GM06990 (cell line): ENCODE measurements around the gene C1orf146.
"Not testable (repeated sequence)": the region's sequence is repeated elsewhere in the genome, so short reads cannot be mapped to it uniquely, and the experiment has no call there.

Experiments
- DNase-seq: peaks from one replicate; pipeline ENCODE4 v3.0.0-alpha.2; 2011; ENCODE audit not compliant: insufficient read length; ENCODE audit errors: extremely low read depth
- H3K27me3 ChIP-seq: replicated peaks from 2 replicates; pipeline ENCODE4 v1.6.0; 2011; ENCODE audit warnings: low read length; ENCODE audit not compliant: control insufficient read depth, insufficient read depth
- H3K36me3 ChIP-seq: 2 replicates; pipeline ENCODE4 v1.5.1; 2011; ENCODE audit warnings: low read length; ENCODE audit not compliant: control insufficient read depth, insufficient read depth
- H3K4me3 ChIP-seq: replicated peaks from 2 replicates; pipeline ENCODE4 v1.5.1; 2011; ENCODE audit warnings: low read depth, mild to moderate bottlenecking, control low read depth, low read length
- TF ChIP-seq, protein P1 (sequence below): IDR thresholded peaks from 2 replicates; pipeline ENCODE4 v1.5.1; 2011; ENCODE audit warnings: low read length, control low read depth, mild to moderate bottlenecking, inconsistent platforms; ENCODE audit not compliant: insufficient read depth, poor library complexity, severe bottlenecking

The C1orf146 gene

GRCh38 chr1:92273039-92273438 is 55.3 kb downstream of the C1orf146 start:
- Histone ChIP-seq H3K36me3 (peaks cover 4% of the 10 kb centered on the region), H3K27me3 (no peaks in the 10 kb centered on the region), H3K4me3 (no peak overlapping the region)
- DNase-seq = no peak
- TF ChIP-seq, protein P1, sequence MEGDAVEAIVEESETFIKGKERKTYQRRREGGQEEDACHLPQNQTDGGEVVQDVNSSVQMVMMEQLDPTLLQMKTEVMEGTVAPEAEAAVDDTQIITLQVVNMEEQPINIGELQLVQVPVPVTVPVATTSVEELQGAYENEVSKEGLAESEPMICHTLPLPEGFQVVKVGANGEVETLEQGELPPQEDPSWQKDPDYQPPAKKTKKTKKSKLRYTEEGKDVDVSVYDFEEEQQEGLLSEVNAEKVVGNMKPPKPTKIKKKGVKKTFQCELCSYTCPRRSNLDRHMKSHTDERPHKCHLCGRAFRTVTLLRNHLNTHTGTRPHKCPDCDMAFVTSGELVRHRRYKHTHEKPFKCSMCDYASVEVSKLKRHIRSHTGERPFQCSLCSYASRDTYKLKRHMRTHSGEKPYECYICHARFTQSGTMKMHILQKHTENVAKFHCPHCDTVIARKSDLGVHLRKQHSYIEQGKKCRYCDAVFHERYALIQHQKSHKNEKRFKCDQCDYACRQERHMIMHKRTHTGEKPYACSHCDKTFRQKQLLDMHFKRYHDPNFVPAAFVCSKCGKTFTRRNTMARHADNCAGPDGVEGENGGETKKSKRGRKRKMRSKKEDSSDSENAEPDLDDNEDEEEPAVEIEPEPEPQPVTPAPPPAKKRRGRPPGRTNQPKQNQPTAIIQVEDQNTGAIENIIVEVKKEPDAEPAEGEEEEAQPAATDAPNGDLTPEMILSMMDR = no peak

DNA sequence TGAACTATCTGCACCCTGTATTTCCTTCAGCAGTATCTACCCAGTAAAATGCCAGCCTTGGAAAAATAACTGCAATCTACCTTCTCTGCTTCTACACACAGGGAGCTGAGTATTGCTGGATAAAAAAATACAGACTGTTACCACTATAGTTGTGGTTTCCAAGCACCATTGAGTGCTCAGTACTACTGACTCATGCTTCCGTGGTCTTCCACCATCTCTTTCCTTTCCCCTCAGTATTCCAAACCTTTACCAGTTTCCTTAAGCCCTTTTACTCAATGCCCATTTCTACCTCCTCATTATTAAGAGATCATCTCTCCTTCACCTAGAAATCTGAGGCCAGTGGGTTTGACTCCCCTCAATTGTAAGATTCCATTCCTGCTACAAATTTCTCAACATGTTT is 57.2 kb downstream of the C1orf146 start:
- TF ChIP-seq, protein P1 = no peak
- H3K36me3 ChIP-seq = peaks cover 7% of the 10 kb centered on the region
- no peak for DNase-seq

DNA sequence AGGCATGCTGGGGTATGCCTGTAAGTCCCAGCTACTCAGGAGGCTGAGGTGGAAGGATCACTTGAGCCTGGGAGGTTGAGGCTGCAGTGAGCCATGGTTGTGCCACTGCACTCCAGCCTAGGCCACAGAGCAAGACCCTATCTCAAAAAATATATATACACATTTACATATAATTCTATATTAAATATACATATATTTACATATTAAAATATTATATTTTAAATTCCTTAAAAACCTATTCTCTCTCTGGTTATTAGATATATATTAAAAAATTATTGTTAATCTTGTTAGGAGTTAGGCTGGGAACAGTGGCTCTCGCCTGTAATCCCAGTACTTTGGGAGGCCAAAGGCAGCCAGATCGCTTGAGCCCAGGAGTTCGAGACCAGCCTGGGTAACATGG is 58.4 kb downstream of the C1orf146 start:
- H3K4me3 ChIP-seq = no peak overlapping the region
- no peaks in the 10 kb centered on the region for H3K27me3 ChIP-seq
- peaks cover 7% of the 10 kb centered on the region for H3K36me3 ChIP-seq
- TF ChIP-seq, protein P1 = no peak
- DNase-seq = no peak

More for the DNA sequence above, 57.2 kb downstream of the C1orf146 start:
- Histone ChIP-seq H3K4me3 (no peak overlapping the region), H3K27me3 (no peaks in the 10 kb centered on the region)

DNA sequence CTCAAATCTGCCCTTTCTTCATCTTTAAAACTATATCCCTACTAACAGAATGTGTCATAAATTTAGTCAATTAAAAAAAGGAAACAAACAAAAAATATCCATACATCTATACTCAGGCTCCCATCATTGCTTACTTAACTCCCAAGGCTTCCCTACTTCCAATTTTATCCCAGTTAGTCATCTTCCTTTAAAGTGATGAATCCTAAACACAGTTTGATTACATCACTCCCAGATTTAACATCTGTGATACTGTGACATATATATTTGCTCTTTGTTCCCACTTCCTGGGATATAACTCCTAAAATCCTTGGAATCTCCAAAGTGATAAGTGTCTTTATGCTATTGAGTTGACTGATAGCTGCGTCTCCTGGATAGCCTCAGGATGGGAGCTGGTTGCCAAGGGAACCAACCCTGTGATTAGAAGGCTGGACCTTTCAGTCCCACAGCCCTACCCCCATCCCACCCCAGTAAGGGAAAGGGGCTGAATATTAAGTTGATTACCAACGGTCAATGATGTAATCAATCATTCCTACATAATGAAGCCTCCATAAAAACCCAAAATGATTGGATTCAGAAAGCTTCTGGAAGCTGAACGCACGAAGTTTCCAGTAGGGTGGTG is 59.5 kb downstream of the C1orf146 start:
- no peak overlapping the region for H3K4me3 ChIP-seq
- H3K36me3 ChIP-seq = peaks cover 6% of the 10 kb centered on the region
- H3K27me3 ChIP-seq = no peaks in the 10 kb centered on the region
- TF ChIP-seq, protein P1 = no peak
- DNase-seq = no peak

DNA sequence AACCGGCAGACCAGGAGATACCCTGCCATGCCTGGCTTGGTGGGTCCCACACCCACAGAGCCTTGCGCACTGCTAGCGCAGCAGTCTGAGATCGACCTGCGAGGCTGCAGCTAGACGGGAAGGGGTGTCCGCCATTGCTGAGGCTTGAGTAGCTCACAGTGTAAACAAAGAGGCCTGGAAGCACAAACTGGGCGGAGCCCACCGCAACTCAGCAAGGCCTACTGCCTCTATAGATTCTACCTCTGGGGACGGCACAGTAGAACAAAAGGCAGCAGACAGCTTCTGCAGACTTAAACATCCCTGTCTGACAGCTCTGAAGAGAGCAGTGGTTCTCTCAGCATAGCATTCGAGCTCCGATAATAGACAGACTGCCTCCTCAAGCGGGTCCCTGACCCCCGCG is 62.1 kb downstream of the C1orf146 start:
- not testable (repeated sequence) for H3K36me3 ChIP-seq, H3K27me3 ChIP-seq, H3K4me3 ChIP-seq, DNase-seq

- H3K36me3 ChIP-seq = not testable (repeated sequence)
Measured at GRCh38 chr1:92281411-92281810, 63.7 kb downstream of the C1orf146 start.

More at GRCh38 chr1:92281411-92281810, 63.7 kb downstream of the C1orf146 start:
- not testable (repeated sequence) for H3K27me3 ChIP-seq, H3K4me3 ChIP-seq, DNase-seq
